AG04449 (cell line): Measurements from ENCODE around the gene ABCD1.
"Not testable (repeated sequence)": the region's sequence is repeated elsewhere in the genome, so short reads cannot be mapped to it uniquely, and the experiment has no call there.

ENCODE experiments used
- CTCF ChIA-PET: fragments of 350-600 bp; formaldehyde crosslinking; extraction: SDS; loops from one replicate; lab custom pipeline; 2021; ENCODE audit warnings: antibody characterized with exemption; lab: Yijun Ruan, JAX
- POLR2A ChIA-PET: fragments of 400-600, 350-600 bp; formaldehyde crosslinking; extraction: SDS; loops from one replicate; lab custom pipeline; 2020; ENCODE audit warnings: antibody characterized with exemption, inconsistent platforms; lab: Yijun Ruan, JAX
- DNase-seq: peaks from one replicate; pipeline ENCODE4 v3.0.0-alpha.2; 2010; ENCODE audit warnings: low read depth, low spot score
- H3K4me3 ChIP-seq: 2 replicates; pipeline ENCODE4 v1.5.1; 2011; ENCODE audit warnings: low read depth, mild to moderate bottlenecking, control low read depth, low read length
- CTCF ChIP-seq: IDR thresholded peaks from one replicate; pipeline ENCODE4 v1.5.1; 2011; ENCODE audit warnings: mild to moderate bottlenecking, moderate library complexity, low read length, control low read depth, inconsistent platforms; ENCODE audit not compliant: insufficient read depth; ENCODE audit errors: missing control alignments

Gene ABCD1

GRCh38 chrX:153725832-153726285, 1.2 kb downstream of the ABCD1 start:
- ChIA-PET POLR2A (interaction anchor here (0.8 kb wide), 1 partner anchor 246 kb away, joined by 3 read pairs; the partner anchor contains the start of gene HCFC1), CTCF (no interaction called here)
- TF ChIP-seq CTCF = no peak
- no peak for DNase-seq
- no peak overlapping the region; the same call in 1 of the 2 replicates for H3K4me3 ChIP-seq

GRCh38 chrX:153726286-153727122, 1.8 kb downstream of the ABCD1 start:
- DNase-seq = no peak
- ChIA-PET CTCF (interaction anchor here (1.0 to 1.2 kb wide), 2 partner anchors 18 to 37 kb away, joined by 3 to 4 read pairs; no protein-coding TSS in a partner anchor), POLR2A (interaction anchor here (0.8 kb wide), 1 partner anchor 245 kb away, joined by 3 read pairs; the partner anchor contains the start of gene HCFC1)
- TF ChIP-seq CTCF = no peak
- peak overlapping the region; percentile 27 for H3K4me3 ChIP-seq

- peak overlapping the region; percentile 27 for H3K4me3 ChIP-seq
- ChIA-PET POLR2A (no interaction called here), CTCF (interaction anchor here (0.8 to 1.2 kb wide), 3 partner anchors 17 to 36 kb away, joined by 3 to 4 read pairs (median 3); no protein-coding TSS in a partner anchor)
- DNase-seq = no peak
- TF ChIP-seq CTCF = no peak
Observed at GRCh38 chrX:153727123-153727931, 2.7 kb downstream of the ABCD1 start.

GRCh38 chrX:153728095-153728494, 3.4 kb downstream of the ABCD1 start:
- DNase-seq = no peak
- TF ChIP-seq CTCF = no peak
- CTCF ChIA-PET = no interaction called here
- POLR2A ChIA-PET = no interaction called here
- H3K4me3 ChIP-seq = no peak overlapping the region

GRCh38 chrX:153728951-153729631, 4.4 kb downstream of the ABCD1 start:
- no peak for DNase-seq
- no peak overlapping the region for H3K4me3 ChIP-seq
- TF ChIP-seq CTCF = no peak
- ChIA-PET POLR2A (no interaction called here), CTCF (no interaction called here)

GRCh38 chrX:153730115-153730514, 5.5 kb downstream of the ABCD1 start:
- H3K4me3 ChIP-seq, POLR2A ChIA-PET, DNase-seq, CTCF ChIA-PET: not testable (repeated sequence)
